ENCODE data around the gene ERP44.

ERP44 gene

DNA sequence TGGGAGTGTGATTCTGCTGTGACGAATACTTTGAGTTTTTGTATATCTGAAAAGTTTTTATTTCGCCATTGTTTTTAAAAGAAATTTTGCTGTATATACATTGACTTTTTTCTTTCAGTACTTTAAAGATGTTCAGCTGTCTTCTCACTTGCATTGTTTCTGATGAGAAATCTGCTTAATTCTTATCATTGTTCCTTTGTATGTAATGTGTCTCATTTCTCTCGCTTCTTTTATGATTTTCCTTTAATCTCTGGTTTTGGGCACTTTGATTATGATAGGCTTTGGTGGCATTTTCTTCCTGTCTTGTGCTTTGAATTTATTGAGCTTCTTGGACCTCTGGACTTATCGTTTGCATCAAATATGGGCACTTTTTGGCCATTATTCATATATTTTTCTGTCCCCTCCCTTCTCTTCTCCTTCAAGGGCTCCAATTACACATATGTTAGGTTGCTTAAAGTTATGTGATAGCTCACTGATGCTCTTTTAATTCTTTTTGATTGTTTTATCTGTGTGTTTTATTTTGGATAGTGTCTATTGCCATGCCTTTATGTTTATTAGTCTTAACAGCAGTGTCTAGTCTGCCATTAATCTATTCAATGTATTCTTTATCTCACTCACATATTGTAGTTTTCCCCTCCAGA is 161.7 kb downstream of the ERP44 start:
- DNase-seq (ENCODE audit: insufficient read length, low spot score) (no peak), FAIRE-seq (peak; percentile 45)
- TF ChIP-seq POLR2A (IDR thresholded peaks at IDR 0.05; ENCODE audit: low read depth, low read length), result no peak

DNA sequence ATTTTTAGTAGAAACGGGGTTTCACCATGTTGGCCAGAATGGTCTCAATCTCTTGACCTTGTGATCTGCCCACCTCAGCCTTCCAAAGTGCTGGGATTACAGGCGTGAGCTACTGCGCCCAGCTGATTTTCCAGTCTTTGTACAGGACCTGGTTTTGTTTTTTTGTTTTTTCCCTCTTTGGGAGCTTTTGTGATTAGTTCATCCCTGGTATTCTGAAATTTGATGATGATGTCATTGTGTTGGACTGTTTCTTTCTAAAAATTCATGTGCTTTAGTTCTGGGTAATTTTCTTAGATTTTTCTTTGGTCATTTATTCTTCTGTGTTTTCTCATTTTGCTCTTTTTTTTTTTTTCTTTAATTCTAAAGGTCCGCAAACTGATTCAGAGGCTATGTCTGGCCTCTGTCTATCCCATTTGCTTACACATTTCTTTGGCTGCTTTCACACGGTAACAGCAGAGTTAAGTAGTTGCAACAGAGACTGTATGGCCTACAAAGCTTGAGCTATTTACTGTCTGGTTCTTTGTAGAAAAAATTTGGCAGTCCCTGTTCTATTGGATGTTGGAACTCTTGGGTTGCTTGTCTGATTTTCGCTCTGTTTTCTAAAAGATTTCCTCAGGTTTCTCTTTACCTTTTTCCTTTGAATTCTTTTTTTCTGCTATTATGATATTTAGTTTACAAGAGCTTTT is 167.5 kb downstream of the ERP44 start:
- DNase-seq (ENCODE audit: insufficient read length, low spot score) (no peak), FAIRE-seq (peak; percentile 15)
- TF ChIP-seq POLR2A (IDR thresholded peaks at IDR 0.05; ENCODE audit: low read depth, low read length), result no peak

DNA sequence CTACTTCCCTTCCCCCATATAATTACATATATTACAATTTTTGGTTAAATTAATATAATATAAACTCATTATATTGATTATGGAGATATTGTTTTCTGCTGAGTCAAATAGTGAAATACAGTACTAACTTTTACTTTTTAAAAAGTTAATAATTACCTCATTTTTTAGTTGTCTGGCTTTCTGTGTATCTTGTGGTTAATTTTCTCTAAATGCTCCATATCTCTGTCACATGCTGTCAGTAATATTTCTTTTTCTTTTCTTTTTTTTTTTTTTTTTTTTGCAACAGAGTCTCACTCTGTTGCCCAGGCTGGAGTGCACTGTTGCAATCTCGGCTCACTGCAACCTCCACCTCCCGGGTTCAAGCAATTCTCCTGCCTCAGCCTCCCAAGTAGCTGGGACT is 169.1 kb downstream of the ERP44 start:
- FAIRE-seq (no peak), DNase-seq (ENCODE audit: insufficient read length, low spot score) (no peak)
- no peak for TF ChIP-seq POLR2A (IDR thresholded peaks at IDR 0.05; ENCODE audit: low read depth, low read length)

Data from H54 (cell line).